Endothelial cell of umbilical vein (primary cell): ENCODE data around the gene SPPL3. TPM values are rescaled to one million over a fixed set of nuclear protein-coding genes. Genes with fewer than 3 reads are reported as not detected.

Source experiments
- BruUV-seq: library from RNA; stranded (reverse); fragments of 400-500 nt; replicated peaks from 2 replicates; lab custom pipeline; 2021; lab: Mats Ljungman, UMichigan
- CTCF ChIA-PET: fragments of 300-600, 350-600 bp; sonication (Branson Sonifier 250); formaldehyde crosslinking; loops from one replicate; lab custom pipeline; 2021; ENCODE audit warnings: antibody characterized with exemption, inconsistent platforms; lab: Charles Lee
- POLR2A ChIA-PET: fragments of 300-600, 350-600 bp; sonication (Branson Sonifier 250); formaldehyde crosslinking; loops from one replicate; lab custom pipeline; 2021; ENCODE audit warnings: antibody characterized with exemption, inconsistent platforms; lab: Charles Lee
- DNase-seq: peaks from one replicate; pipeline ENCODE4 v3.0.0-alpha.2; 2011; ENCODE audit warnings: low read depth, low spot score
- FAIRE-seq: peaks from 2 replicates; lab custom pipeline; 2011; peaks lifted over from hg19 to GRCh38; lab: Jason Lieb, UNC
- H2AFZ ChIP-seq: 2 replicates; pipeline ENCODE4 v1.6.0; 2012; ENCODE audit warnings: low read depth, low read length, control low read depth, inconsistent platforms
- H3K27ac ChIP-seq: 2 replicates; pipeline ENCODE4 v1.5.1; 2011; ENCODE audit warnings: low read depth, mild to moderate bottlenecking, control low read depth, low read length, moderate library complexity; ENCODE audit not compliant: insufficient read depth
- H3K27me3 ChIP-seq, 2 experiments: 2 replicates each; pipeline versions ENCODE4 v1.6.0 to v1.6.1; 2011; ENCODE audit warnings: low read length in 2 of 2, mixed read lengths in 1 of 2; ENCODE audit not compliant: control insufficient read depth in 2 of 2, insufficient read depth in 2 of 2
- H3K36me3 ChIP-seq, 2 experiments: 2 replicates in 1 of 2; 3 replicates in 1 of 2; pipeline ENCODE4 v1.5.1; 2011; ENCODE audit warnings: low read length in 2 of 2, mild to moderate bottlenecking in 1 of 2, moderate library complexity in 1 of 2; ENCODE audit not compliant: control insufficient read depth in 2 of 2, insufficient read depth in 2 of 2; ENCODE audit errors: extremely low read depth in 1 of 2
- H3K4me1 ChIP-seq: 3 replicates; pipeline ENCODE4 v1.5.1; 2011; ENCODE audit warnings: mild to moderate bottlenecking, low read length; ENCODE audit not compliant: control insufficient read depth, insufficient read depth; ENCODE audit errors: extremely low read depth
- H3K4me2 ChIP-seq: 2 replicates; pipeline ENCODE4 v1.6.1; 2011; ENCODE audit warnings: low read length, control low read depth, mixed read lengths; ENCODE audit not compliant: insufficient read depth
- H3K4me3 ChIP-seq, 3 experiments: fragments of 200-600 bp in 1 of 3; sonication (generic), shearing (Covaris generic) in 1 of 3; replicated peaks in 1 of 3; 2 replicates each; pipeline ENCODE4 v1.5.1; 2011 to 2016; ENCODE audit warnings: control low read depth in 3 of 3, low read length in 3 of 3, mild to moderate bottlenecking in 2 of 3, inconsistent platforms in 1 of 3, low read depth in 1 of 3, moderate library complexity in 1 of 3; ENCODE audit not compliant: insufficient read depth in 1 of 3
- H3K79me2 ChIP-seq: 2 replicates; pipeline ENCODE4 v1.6.0; 2012; ENCODE audit warnings: low read length, inconsistent platforms; ENCODE audit not compliant: control insufficient read depth, insufficient read depth
- H3K9ac ChIP-seq: replicated peaks from 2 replicates; pipeline ENCODE3; 2011; ENCODE audit warnings: low read length, control low read depth; ENCODE audit not compliant: insufficient read depth; ENCODE audit errors: extremely low read depth
- H3K9me1 ChIP-seq: replicated peaks from 3 replicates; pipeline ENCODE4 v1.6.0; 2011; ENCODE audit warnings: mild to moderate bottlenecking, low read length; ENCODE audit not compliant: control insufficient read depth, insufficient read depth; ENCODE audit errors: extremely low read depth
- H3K9me3 ChIP-seq: replicated peaks from 2 replicates; pipeline ENCODE4 v1.5.1; 2012; ENCODE audit warnings: low read length, inconsistent platforms; ENCODE audit not compliant: control insufficient read depth, insufficient read depth
- H4K20me1 ChIP-seq: replicated peaks from 2 replicates; pipeline ENCODE3; 2011; ENCODE audit warnings: mild to moderate bottlenecking, low read length; ENCODE audit not compliant: control insufficient read depth, insufficient read depth; ENCODE audit errors: extremely low read depth
- EZH2 ChIP-seq: IDR thresholded peaks from 2 replicates; pipeline ENCODE4 v1.6.1; 2012; ENCODE audit warnings: borderline replicate concordance, low read depth, mild to moderate bottlenecking, moderate library complexity, low read length, inconsistent platforms; ENCODE audit not compliant: severe bottlenecking
- FOS ChIP-seq: IDR thresholded peaks from 2 replicates; pipeline ENCODE4 v1.6.1; 2011; ENCODE audit warnings: mild to moderate bottlenecking, low read length, moderate library complexity, borderline replicate concordance; ENCODE audit not compliant: insufficient read depth
- GATA2 ChIP-seq: IDR thresholded peaks from 2 replicates; pipeline ENCODE4 v1.7.0; 2011; ENCODE audit warnings: low read depth, mild to moderate bottlenecking, moderate library complexity, mixed read lengths, low read length; ENCODE audit not compliant: insufficient read length, insufficient read depth
- JUN ChIP-seq: IDR thresholded peaks from 2 replicates; pipeline ENCODE4 v1.6.1; 2011; ENCODE audit warnings: borderline replicate concordance, low read depth; ENCODE audit not compliant: insufficient read length, insufficient read depth
- MYC ChIP-seq: IDR thresholded peaks from one replicate; pipeline ENCODE4 v1.6.1; 2011; ENCODE audit warnings: mild to moderate bottlenecking, low read depth, low read length
- POLR2A ChIP-seq: IDR thresholded peaks from 2 replicates; pipeline ENCODE4 v1.6.1; 2012; ENCODE audit warnings: low read depth, mild to moderate bottlenecking, control low read depth, low read length
- POLR2AphosphoS5 ChIP-seq: IDR thresholded peaks from 2 replicates; pipeline ENCODE4 v1.6.1; 2012; ENCODE audit warnings: low read depth, mild to moderate bottlenecking, control low read depth, low read length, moderate library complexity; ENCODE audit not compliant: insufficient read depth
- dilution Hi-C: fragments of 300-500 bp; cut with MboI; formaldehyde crosslinking; loops from one replicate; pipeline ENCODE4 v1.15.0; 2019; ENCODE audit warnings: low sequenced_read_pairs; ENCODE audit not compliant: extremely low pct_ligation_motif_present
- intact Hi-C: fragments of 100-400 bp; cut with micrococcal nuclease; formaldehyde crosslinking; loops from one replicate; pipeline ENCODE4 v1.10.0; 2022
- polyA plus RNA-seq, 4 experiments: library from polyadenylated mRNA; depleted of rRNA in 3 of 4; stranded (reverse) in 3 of 4; unstranded in 1 of 4; fragments of >200 nt; gene quantifications; 2 replicates each; pipeline versions ENCODE4 v1.2.1 to v1.2.3, GENCODE V29; 2011 to 2012; ENCODE audit warnings: missing spikeins in 1 of 4
- total RNA-seq: library from RNA; stranded (reverse); gene quantifications from 2 replicates; pipeline ENCODE4 v1.2.3, GENCODE V29; 2021
- TF ChIP-seq, protein P1 (sequence below), 2 donors: IDR thresholded peaks; 1 replicate in 1 of 2; 2 replicates in 1 of 2; pipeline ENCODE4 v1.5.1; 2011; ENCODE audit warnings: low read length in 2 of 2, mild to moderate bottlenecking in 2 of 2, moderate library complexity in 2 of 2, control low read depth in 1 of 2, inconsistent platforms in 1 of 2, low read depth in 1 of 2; ENCODE audit not compliant: insufficient read depth in 1 of 2; ENCODE audit errors: extremely low read depth in 1 of 2
- TF ChIP-seq, protein P2 (sequence below): IDR thresholded peaks from 2 replicates; pipeline ENCODE4 v1.6.1; 2011; ENCODE audit not compliant: insufficient read depth, insufficient read length

SPPL3 gene
- total and polyA plus RNA-seq, 2 donors (not counting 3 experiments of a cell fraction or from before 2014, with no cell fraction given): 30.6 to 53.0 TPM

DNA sequence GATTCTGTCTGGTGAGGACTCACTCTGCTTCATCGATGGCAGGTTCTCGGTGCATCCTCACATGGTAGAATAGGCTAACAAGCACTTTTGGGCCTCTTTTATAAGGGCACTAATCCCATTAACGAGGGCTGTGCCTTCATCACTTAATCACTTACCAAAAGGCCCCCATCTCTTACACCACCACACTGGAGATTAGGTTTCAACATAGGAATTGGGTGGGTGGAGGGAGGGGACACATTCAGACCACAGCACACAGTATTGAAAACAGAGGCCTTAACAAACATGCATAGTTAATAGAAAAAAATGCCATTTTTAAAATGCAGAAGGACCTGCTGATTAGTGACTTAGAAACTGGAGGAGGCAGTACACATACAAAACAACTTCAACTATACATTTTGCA is 61.6 kb downstream of the SPPL3 start:
- H3K4me3 ChIP-seq: no peak overlapping the region
- ChIA-PET CTCF (no interaction called here), POLR2A (no interaction called here)
- no peaks in the 10 kb centered on the region for H3K9me3 ChIP-seq
- no peaks in the 10 kb centered on the region for H3K4me1 ChIP-seq
- no peak overlapping the region for H3K9ac ChIP-seq
- no peaks in the 10 kb centered on the region for H3K27me3 ChIP-seq
- H4K20me1 ChIP-seq: peaks cover 5% of the 10 kb centered on the region
- no peak overlapping the region for H3K4me2 ChIP-seq
- no peak overlapping the region for H2AFZ ChIP-seq
- no peaks in the 10 kb centered on the region for H3K9me1 ChIP-seq
- H3K79me2 ChIP-seq: peaks cover 3% of the 10 kb centered on the region
- DNase-seq (no peak), FAIRE-seq (no peak)
- TF ChIP-seq, protein P1, sequence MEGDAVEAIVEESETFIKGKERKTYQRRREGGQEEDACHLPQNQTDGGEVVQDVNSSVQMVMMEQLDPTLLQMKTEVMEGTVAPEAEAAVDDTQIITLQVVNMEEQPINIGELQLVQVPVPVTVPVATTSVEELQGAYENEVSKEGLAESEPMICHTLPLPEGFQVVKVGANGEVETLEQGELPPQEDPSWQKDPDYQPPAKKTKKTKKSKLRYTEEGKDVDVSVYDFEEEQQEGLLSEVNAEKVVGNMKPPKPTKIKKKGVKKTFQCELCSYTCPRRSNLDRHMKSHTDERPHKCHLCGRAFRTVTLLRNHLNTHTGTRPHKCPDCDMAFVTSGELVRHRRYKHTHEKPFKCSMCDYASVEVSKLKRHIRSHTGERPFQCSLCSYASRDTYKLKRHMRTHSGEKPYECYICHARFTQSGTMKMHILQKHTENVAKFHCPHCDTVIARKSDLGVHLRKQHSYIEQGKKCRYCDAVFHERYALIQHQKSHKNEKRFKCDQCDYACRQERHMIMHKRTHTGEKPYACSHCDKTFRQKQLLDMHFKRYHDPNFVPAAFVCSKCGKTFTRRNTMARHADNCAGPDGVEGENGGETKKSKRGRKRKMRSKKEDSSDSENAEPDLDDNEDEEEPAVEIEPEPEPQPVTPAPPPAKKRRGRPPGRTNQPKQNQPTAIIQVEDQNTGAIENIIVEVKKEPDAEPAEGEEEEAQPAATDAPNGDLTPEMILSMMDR (IDR thresholded peaks at IDR 0.05; ENCODE audit: extremely low read depth in 1 of 2, insufficient read depth in 1 of 2, low read depth in 1 of 2, low read length in 2 of 2): no peak
- TF ChIP-seq POLR2A: no peak
- TF ChIP-seq, protein P2, sequence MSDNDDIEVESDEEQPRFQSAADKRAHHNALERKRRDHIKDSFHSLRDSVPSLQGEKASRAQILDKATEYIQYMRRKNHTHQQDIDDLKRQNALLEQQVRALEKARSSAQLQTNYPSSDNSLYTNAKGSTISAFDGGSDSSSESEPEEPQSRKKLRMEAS: no peak
- no peak for TF ChIP-seq FOS
- TF ChIP-seq POLR2AphosphoS5: no peak
- no peak for TF ChIP-seq EZH2
- no peak for TF ChIP-seq MYC
- TF ChIP-seq GATA2: no peak
- TF ChIP-seq JUN: no peak
- no peak overlapping the region for H3K27ac ChIP-seq
- no TSS peak for BruUV-seq
- intact Hi-C loops (no loop called here), dilution Hi-C loops (no loop called here)
- H3K36me3 ChIP-seq: no peaks in the 10 kb centered on the region
